Measurements from ENCODE around the gene RRP1B.

Gene RRP1B

GRCh38 chr21:43744725-43745124, 85.4 kb downstream of the RRP1B start:
- no peak for TF ChIP-seq TOX (CRISPR knock-in tag; IDR thresholded peaks at IDR 0.05; ENCODE audit: borderline replicate concordance)
- TF ChIP-seq TCF4 (CRISPR knock-in tag; IDR thresholded peaks at IDR 0.05; ENCODE audit: borderline replicate concordance): no peak
- no peak for TF ChIP-seq CREB5 (CRISPR knock-in tag; IDR thresholded peaks at IDR 0.05; ENCODE audit: low read depth)
- TF ChIP-seq CSRNP3 (CRISPR knock-in tag; IDR thresholded peaks at IDR 0.05): no peak
- TF ChIP-seq CSDC2 (CRISPR knock-in tag; IDR thresholded peaks at IDR 0.05): no peak
- TF ChIP-seq ZFP3 (CRISPR knock-in tag; IDR thresholded peaks at IDR 0.05): no peak
- TF ChIP-seq RARB (CRISPR knock-in tag; IDR thresholded peaks at IDR 0.05): no peak
- no peak for TF ChIP-seq ZC3H10 (CRISPR knock-in tag; IDR thresholded peaks at IDR 0.05)
- TF ChIP-seq BACH2 (CRISPR knock-in tag; IDR thresholded peaks at IDR 0.05; ENCODE audit: borderline replicate concordance): no peak
- TF ChIP-seq SNAI2 (CRISPR knock-in tag; IDR thresholded peaks at IDR 0.05): no peak
- no peak for TF ChIP-seq ISL1 (CRISPR knock-in tag; IDR thresholded peaks at IDR 0.05)
- no peak for TF ChIP-seq ZNF70 (CRISPR knock-in tag; IDR thresholded peaks at IDR 0.05)
- ATAC-seq: no peak

Measured in SK-N-SH treated with all-trans-retinoic acid at 6 μM for 48 hours (cell line).